ENCODE results near the gene ERCC2. TPM values are rescaled to one million over a fixed set of nuclear protein-coding genes. Genes with fewer than 3 reads are reported as not detected.

Gene ERCC2
- total and polyA plus RNA-seq, 2 of the 8 experiments (the other 6 are each of a cell fraction or from before 2014, with no cell fraction given) = 107 to 117 TPM

DNA sequence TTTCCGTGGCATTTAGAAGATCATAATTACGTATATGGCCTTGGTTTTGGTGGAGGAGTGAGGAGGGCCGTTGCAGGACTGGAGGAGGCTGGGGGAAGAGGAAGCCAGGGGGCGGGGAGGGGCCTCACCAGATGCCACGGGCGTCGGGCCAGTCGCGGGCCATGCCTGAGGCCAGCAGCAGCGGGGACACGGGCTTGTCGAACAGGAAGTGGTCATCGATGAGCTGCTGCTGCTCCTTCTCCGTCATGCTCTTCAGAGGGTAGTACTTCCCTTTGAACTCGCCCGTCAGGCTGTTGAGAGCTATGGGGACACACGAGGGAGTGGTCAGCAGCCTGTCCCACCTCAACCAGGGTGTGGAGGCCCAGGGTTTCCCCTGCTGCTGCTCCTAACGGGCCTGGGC, 58.8 kb downstream of the ERCC2 start:
- CTCF ChIA-PET (ENCODE audit: partially characterized antibody) = interaction anchor here (2.0 kb wide), 1 partner anchor 26 kb away, joined by 10 read pairs; no protein-coding TSS in a partner anchor
- TF ChIP-seq SIRT6 (IDR thresholded peaks at IDR 0.05; ENCODE audit: low read length) (no peak), TBP (IDR thresholded peaks at IDR 0.05; ENCODE audit: low read depth, low read length) (no peak), BACH1 (IDR thresholded peaks at IDR 0.05; ENCODE audit: low read length) (no peak), BCL11A (IDR thresholded peaks at IDR 0.05; ENCODE audit: low read depth in 2 of 2, low read length in 2 of 2) (no peak), SP4 (IDR thresholded peaks at IDR 0.05; ENCODE audit: low read length) (no peak)
- Histone ChIP-seq H3K79me2 (ENCODE audit: control insufficient read depth in 1 of 2, insufficient read depth in 2 of 2, low read length in 2 of 2) (no peaks in the 10 kb centered on the region), H3K9me3 (ENCODE audit: insufficient read depth in 2 of 2, low read depth in 1 of 2, low read length in 1 of 2) (no peaks in the 10 kb centered on the region), H3K4me1 (replicated peaks in 1 of 4; ENCODE audit: control insufficient read depth in 3 of 4, insufficient read depth in 4 of 4, low read length in 3 of 4) (no peaks in the 10 kb centered on the region; a peak in 1 of 7 replicates), H3K79me1 (ENCODE audit: low read depth, low read length) (no peaks in the 10 kb centered on the region), H3K27ac (ENCODE audit: low read depth, low read length) (no peak overlapping the region), H3K23me2 (ENCODE audit: low read depth, low read length) (peaks cover 3% of the 10 kb centered on the region; the same call in 1 of the 2 replicates), H2BK12ac (ENCODE audit: low read depth, low read length) (0 out of 2 replicates have a peak overlapping the region, but pooled peaks have one; percentile 27), H2AK5ac (ENCODE audit: low read depth, low read length) (no peak overlapping the region), H4K8ac (ENCODE audit: extremely low read depth, insufficient read depth, low read length) (peak overlapping the region; percentile 25; the same call in 1 of the 2 replicates), H3K14ac (ENCODE audit: insufficient read length) (no peak overlapping the region), H3K9ac (replicated peaks in 1 of 4; ENCODE audit: extremely low read depth in 1 of 4, low read depth in 3 of 4, low read length in 3 of 4) (no peak overlapping the region), H3K4me3 (ENCODE audit: extremely low read depth in 1 of 4, insufficient read depth in 2 of 4, low read depth in 3 of 4, low read length in 4 of 4) (no peak overlapping the region), H2BK15ac (ENCODE audit: low read length) (no peak overlapping the region), H3K18ac (ENCODE audit: extremely low read depth, low read length) (no peak overlapping the region), H4K5ac (ENCODE audit: insufficient read length, low read depth, low read length) (no peak overlapping the region), H2BK20ac (ENCODE audit: low read length) (no peak overlapping the region), H2AFZ (ENCODE audit: low read length) (no peak overlapping the region; the same call in 1 of the 2 replicates), H3K27me3 (replicated peaks in 1 of 4; ENCODE audit: control insufficient read depth in 3 of 4, extremely low read depth in 1 of 4, insufficient read depth in 3 of 4, low read length in 3 of 4) (peaks cover 0 to 17% (median 4%) of the 10 kb centered on the region in 4 experiments; a peak in 5 of 7 replicates), H3K36me3 (ENCODE audit: control insufficient read depth in 2 of 4, insufficient read depth in 4 of 4, low read length in 3 of 4) (no peaks in the 10 kb centered on the region), H4K91ac (replicated peaks; ENCODE audit: insufficient read length, low read length) (no peak overlapping the region), H3K56ac (replicated peaks; ENCODE audit: insufficient read length, low read depth, low read length) (no peak overlapping the region), H2BK5ac (ENCODE audit: low read depth, low read length) (no peak overlapping the region), H3K4me2 (ENCODE audit: insufficient read depth in 1 of 2, low read depth in 2 of 2, low read length in 2 of 2) (no peak overlapping the region), H2BK120ac (replicated peaks; ENCODE audit: low read depth, low read length) (no peak overlapping the region), H3K23ac (ENCODE audit: insufficient read length) (no peak overlapping the region), H4K20me1 (replicated peaks in 1 of 2; ENCODE audit: control insufficient read depth in 1 of 2, insufficient read depth in 2 of 2, low read length in 2 of 2) (no peaks in the 10 kb centered on the region), H3K4ac (replicated peaks; ENCODE audit: insufficient read length, low read depth, low read length) (no peak overlapping the region)
- POLR2A ChIA-PET (ENCODE audit: partially characterized antibody) = no interaction called here
- WGBS, 2 experiments (ENCODE audit: extremely low coverage in 1 of 2, insufficient coverage in 1 of 2, insufficient read length in 1 of 2, insufficient replicate concordance in 2 of 2, low coverage in 1 of 2, low lambda C conversion rate in 2 of 2, missing lambda C conversion rate in 1 of 2) = 79% methylated on average over 9 of the region's 18 CpGs; no CpG with 5 or more reads in 1 of the 2 experiments
- FAIRE-seq (no peak), DNase-seq (ENCODE audit: low read depth in 1 of 2, low spot score in 2 of 2) (no peak)
